Right lobe of liver (tissue), 6 donors: Measurements from ENCODE around the gene MAPT. TPM values are rescaled to one million over a fixed set of nuclear protein-coding genes. Genes with fewer than 3 reads are reported as not detected.

Experiments
- ATAC-seq, 4 donors: fragments of 200-7000 bp; cut with Tn5 transposase; one replicate each; pipeline ENCODE4 v1.9.1; 2020; ENCODE audit warnings: mild to moderate bottlenecking in 4 of 4, moderate library complexity in 4 of 4
- DNase-seq, 3 donors: peaks; one replicate each; pipeline ENCODE4 v3.0.0-alpha.2; 2020
- H3K27ac ChIP-seq, 3 donors: fragments of 200-600 bp; one replicate each; pipeline ENCODE4 v1.8.0; 2022
- H3K27me3 ChIP-seq, 2 donors: fragments of 200-600 bp; one replicate each; pipeline ENCODE4 v1.8.0; 2022
- H3K36me3 ChIP-seq, 4 donors: fragments of 200-600 bp; sonication (generic) in 1 of 4; one replicate each; pipeline versions ENCODE4 v1.5.1 to v1.8.0; 2017 to 2022; ENCODE audit warnings: control low read depth in 1 of 4
- H3K4me1 ChIP-seq, 4 donors: fragments of 200-600 bp; sonication (generic) in 1 of 4; one replicate each; pipeline versions ENCODE4 v1.5.1 to v1.8.0; 2017 to 2022; ENCODE audit warnings: control low read depth in 1 of 4
- H3K4me3 ChIP-seq, 3 donors: fragments of 200-600 bp; one replicate each; pipeline ENCODE4 v1.8.0; 2022
- H3K9me3 ChIP-seq, 4 donors: fragments of 200-600 bp; sonication (generic) in 1 of 4; one replicate each; pipeline versions ENCODE4 v1.5.1 to v1.8.0; 2017 to 2022; ENCODE audit warnings: control low read depth in 1 of 4
- CTCF ChIP-seq, 4 donors: fragments of 200-600 bp in 3 of 4; fragments of 450-650 bp in 1 of 4; IDR thresholded peaks; one replicate each; pipeline versions ENCODE4 v1.5.1 to v1.8.0; 2016 to 2022; ENCODE audit warnings: antibody characterized with exemption in 4 of 4, mild to moderate bottlenecking in 2 of 4
- POLR2A ChIP-seq: fragments of 450-650 bp; IDR thresholded peaks from one replicate; pipeline ENCODE4 v1.6.1; 2017; ENCODE audit warnings: antibody characterized with exemption, mild to moderate bottlenecking
- WGBS: methylation state at CpG from one replicate; pipeline ENCODE4 v1.1.6; 2018; ENCODE audit warnings: low coverage, low lambda C conversion rate; ENCODE audit not compliant: insufficient coverage; ENCODE audit errors: missing lambda C conversion rate; 5-methylcytosine and 5-hydroxymethylcytosine counted together
- intact Hi-C, 2 donors: fragments of 100-400 bp; cut with DNase I; formaldehyde crosslinking; loops; one replicate each; pipeline versions ENCODE4 v1.11.2 to v1.14.1; 2022
- total RNA-seq, 6 experiments: library from RNA; depleted of rRNA in 2 of 6; stranded (reverse); fragments of >200 nt in 2 of 6; fragmentation: NEBNext Ultra II Directional in 3 of 6; extraction: Animal tissue kit (Norgen Biotek cat#: 25700) in 3 of 6; gene quantifications; one replicate each; pipeline versions ENCODE4 v1.1.0 to v1.2.4, GENCODE V29; 2016 to 2023
- donor health status: DM: no; HTN: yes; CAD: no.
- donor health status: DM: no; HTN: no; CAD: no.
- donor health status: DM: no; HTN: no; CAD: no.
- donor health status: DM: no; HTN: yes; CAD: no.
- donor health status: DM: no; HTN: yes; CAD: no.

The MAPT gene
- total RNA-seq, 6 experiments from 2014 or later: 0.39 to 4.9 (median 0.59) TPM

GRCh38 chr17:45983614-45984310, 89.4 kb downstream of the MAPT start:
- 62% methylated on average over 7 of the region's 31 CpGs for WGBS
- no peak overlapping the region for H3K4me3 ChIP-seq
- no peaks in the 10 kb centered on the region for H3K27me3 ChIP-seq
- H3K36me3 ChIP-seq: no peaks in the 10 kb centered on the region
- no peak for DNase-seq
- intact Hi-C loops: no loop called here
- no peak for ATAC-seq
- no peaks in the 10 kb centered on the region for H3K4me1 ChIP-seq
- TF ChIP-seq POLR2A (no peak), CTCF (IDR thresholded peaks at IDR 0.05) (no peak)
- H3K27ac ChIP-seq: no peak overlapping the region
- H3K9me3 ChIP-seq: no peaks in the 10 kb centered on the region

- 100% methylated on average over 3 of the region's 5 CpGs for WGBS
- Histone ChIP-seq H3K27me3 (no peaks in the 10 kb centered on the region), H3K27ac (no peak overlapping the region), H3K4me1 (no peaks in the 10 kb centered on the region), H3K36me3 (no peaks in the 10 kb centered on the region), H3K4me3 (no peak overlapping the region), H3K9me3 (no peaks in the 10 kb centered on the region)
- ATAC-seq (no peak), DNase-seq (no peak)
- TF ChIP-seq CTCF (IDR thresholded peaks at IDR 0.05): no peak
- intact Hi-C loops: no loop called here
Measured at GRCh38 chr17:45984368-45984767, 90.0 kb downstream of the MAPT start.

GRCh38 chr17:45985447-45985846, 91.1 kb downstream of the MAPT start:
- H3K36me3 ChIP-seq: no peaks in the 10 kb centered on the region
- no CpG with 5 or more reads among the region's 4 CpGs for WGBS
- no peaks in the 10 kb centered on the region for H3K27me3 ChIP-seq
- ATAC-seq: no peak
- intact Hi-C loops: no loop called here
- DNase-seq: no peak
- H3K9me3 ChIP-seq: no peaks in the 10 kb centered on the region
- no peak overlapping the region for H3K27ac ChIP-seq
- TF ChIP-seq CTCF (IDR thresholded peaks at IDR 0.05): no peak
- TF ChIP-seq POLR2A: no peak
- H3K4me1 ChIP-seq: no peaks in the 10 kb centered on the region
- H3K4me3 ChIP-seq: no peak overlapping the region

- DNase-seq (no peak), ATAC-seq (no peak)
- WGBS: 70% methylated on average over 3 of the region's 4 CpGs
- Histone ChIP-seq H3K4me3 (no peak overlapping the region), H3K9me3 (no peaks in the 10 kb centered on the region), H3K36me3 (no peaks in the 10 kb centered on the region), H3K27ac (no peak overlapping the region), H3K27me3 (no peaks in the 10 kb centered on the region), H3K4me1 (no peaks in the 10 kb centered on the region)
- TF ChIP-seq POLR2A (no peak), CTCF (IDR thresholded peaks at IDR 0.05) (no peak)
- intact Hi-C loops: no loop called here
Measured at GRCh38 chr17:45986056-45986455, 91.7 kb downstream of the MAPT start.
